ENCODE data around the gene MCTP1. TPM values are rescaled to one million over a fixed set of nuclear protein-coding genes. Genes with fewer than 3 reads are reported as not detected.

Gene MCTP1
- total and polyA plus RNA-seq, 2 of the 8 experiments (the other 6 are each of a cell fraction or from before 2014, with no cell fraction given): 0.56 to 3.4 TPM

GRCh38 chr5:95045181-95045965 lies 239.5 kb downstream of the MCTP1 start:
- Histone ChIP-seq H4K20me1 (replicated peaks in 1 of 2; ENCODE audit: control insufficient read depth in 1 of 2, insufficient read depth in 2 of 2, low read length in 2 of 2) (no peaks in the 10 kb centered on the region), H2BK12ac (ENCODE audit: low read depth, low read length) (no peak overlapping the region), H3K27ac (ENCODE audit: low read depth, low read length) (no peak overlapping the region), H3K9ac (replicated peaks in 1 of 4; ENCODE audit: extremely low read depth in 1 of 4, low read depth in 3 of 4, low read length in 3 of 4) (no peak overlapping the region), H2BK15ac (ENCODE audit: low read length) (no peak overlapping the region), H3K4me1 (replicated peaks in 1 of 4; ENCODE audit: control insufficient read depth in 3 of 4, insufficient read depth in 4 of 4, low read length in 3 of 4) (no peaks in the 10 kb centered on the region), H2AK5ac (ENCODE audit: low read depth, low read length) (no peak overlapping the region), H2BK5ac (ENCODE audit: low read depth, low read length) (no peak overlapping the region), H3K9me3 (ENCODE audit: insufficient read depth in 2 of 2, low read depth in 1 of 2, low read length in 1 of 2) (no peaks in the 10 kb centered on the region), H3K4ac (replicated peaks; ENCODE audit: insufficient read length, low read depth, low read length) (no peak overlapping the region), H3K56ac (replicated peaks; ENCODE audit: insufficient read length, low read depth, low read length) (no peak overlapping the region), H2AFZ (ENCODE audit: low read length) (no peak overlapping the region), H3K23ac (ENCODE audit: insufficient read length) (no peak overlapping the region), H3K36me3 (ENCODE audit: control insufficient read depth in 2 of 4, insufficient read depth in 4 of 4, low read length in 3 of 4) (no peaks in the 10 kb centered on the region), H3K27me3 (replicated peaks in 1 of 4; ENCODE audit: control insufficient read depth in 3 of 4, extremely low read depth in 1 of 4, insufficient read depth in 3 of 4, low read length in 3 of 4) (no peaks in the 10 kb centered on the region), H3K79me1 (ENCODE audit: low read depth, low read length) (no peaks in the 10 kb centered on the region), H2BK120ac (replicated peaks; ENCODE audit: low read depth, low read length) (no peak overlapping the region), H3K79me2 (ENCODE audit: control insufficient read depth in 1 of 2, insufficient read depth in 2 of 2, low read length in 2 of 2) (no peaks in the 10 kb centered on the region), H3K14ac (ENCODE audit: insufficient read length) (no peak overlapping the region), H3K4me3 (ENCODE audit: extremely low read depth in 1 of 4, insufficient read depth in 2 of 4, low read depth in 3 of 4, low read length in 4 of 4) (no peak overlapping the region), H3K23me2 (ENCODE audit: low read depth, low read length) (no peaks in the 10 kb centered on the region), H3K18ac (ENCODE audit: extremely low read depth, low read length) (no peak overlapping the region), H4K5ac (ENCODE audit: insufficient read length, low read depth, low read length) (no peak overlapping the region), H2BK20ac (ENCODE audit: low read length) (no peak overlapping the region), H4K8ac (ENCODE audit: extremely low read depth, insufficient read depth, low read length) (no peak overlapping the region), H3K4me2 (ENCODE audit: insufficient read depth in 1 of 2, low read depth in 2 of 2, low read length in 2 of 2) (no peak overlapping the region), H4K91ac (replicated peaks; ENCODE audit: insufficient read length, low read length) (no peak overlapping the region)
- ChIA-PET CTCF (ENCODE audit: partially characterized antibody) (interaction anchor here (0.9 to 1.2 kb wide), 3 partner anchors 9 to 76 kb away, joined by 3 read pairs; no protein-coding TSS in a partner anchor), POLR2A (ENCODE audit: partially characterized antibody) (no interaction called here)
- no peak for DNase-seq (ENCODE audit: low read depth in 1 of 2, low spot score in 2 of 2)
- 87% methylated on average over 4 of the region's 5 CpGs; no CpG with 5 or more reads in 1 of the 2 experiments for WGBS, 2 experiments (ENCODE audit: extremely low coverage in 1 of 2, insufficient coverage in 1 of 2, insufficient read length in 1 of 2, insufficient replicate concordance in 2 of 2, low coverage in 1 of 2, low lambda C conversion rate in 2 of 2, missing lambda C conversion rate in 1 of 2)
- no peak for FAIRE-seq
- TF ChIP-seq TEAD4 (IDR thresholded peaks at IDR 0.05; ENCODE audit: low read depth, low read length) (no peak), SP4 (IDR thresholded peaks at IDR 0.05; ENCODE audit: low read length) (no peak), CTBP2 (IDR thresholded peaks at IDR 0.05; ENCODE audit: borderline replicate concordance, insufficient read depth, insufficient read length, low read length) (no peak), GTF2F1 (IDR thresholded peaks at IDR 0.05; ENCODE audit: borderline replicate concordance, low read depth, low read length) (no peak), EZH2 (IDR thresholded peaks at IDR 0.05; ENCODE audit: low read depth, low read length, severe bottlenecking) (no peak)

All from H1 (cell line).